GM21528 (cell line): Measurements from ENCODE around the gene YAE1.
"Not testable (repeated sequence)": the region's sequence is repeated elsewhere in the genome, so short reads cannot be mapped to it uniquely, and the experiment has no call there.

Experiments used
- ATAC-seq: cut with Tn5 transposase; IDR thresholded peaks from one replicate; pipeline ENCODE4 v1.9.1; 2021; ENCODE audit warnings: mild to moderate bottlenecking, moderate library complexity; ENCODE audit not compliant: unreplicated experiment, low FRiP score

Gene YAE1

GRCh38 chr7:39566023-39566921, at the start of gene YAE1:
YAE1 (plus strand) TSS chr7:39566404; CDS start chr7:39566419, 15 bp downstream.
- peak; percentile 99 for ATAC-seq

GRCh38 chr7:39516498-39516897, 49.7 kb upstream of the YAE1 start:
- no peak for ATAC-seq

- no peak for ATAC-seq
Observed at GRCh38 chr7:39517240-39517639, 49.0 kb upstream of the YAE1 start.

GRCh38 chr7:39525926-39526325, 40.3 kb upstream of the YAE1 start:
- ATAC-seq, result no peak

- no peak for ATAC-seq
Observed at GRCh38 chr7:39526666-39527065, 39.5 kb upstream of the YAE1 start.

- no peak for ATAC-seq
Observed at GRCh38 chr7:39527296-39527695, 38.9 kb upstream of the YAE1 start.

GRCh38 chr7:39527951-39528350, 38.3 kb upstream of the YAE1 start:
- no peak for ATAC-seq

GRCh38 chr7:39528849-39529248, 37.4 kb upstream of the YAE1 start:
- no peak for ATAC-seq

- no peak for ATAC-seq
Observed at GRCh38 chr7:39529582-39529981, 36.6 kb upstream of the YAE1 start.

- no peak for ATAC-seq
Observed at GRCh38 chr7:39530971-39531370, 35.2 kb upstream of the YAE1 start.

- no peak for ATAC-seq
Observed at GRCh38 chr7:39531818-39532217, 34.4 kb upstream of the YAE1 start.

- no peak for ATAC-seq
Observed at GRCh38 chr7:39532832-39533231, 33.4 kb upstream of the YAE1 start.

GRCh38 chr7:39534599-39534998, 31.6 kb upstream of the YAE1 start:
- ATAC-seq, result no peak

- ATAC-seq, result no peak
Observed at GRCh38 chr7:39535064-39535463, 31.1 kb upstream of the YAE1 start.

- no peak for ATAC-seq
Observed at GRCh38 chr7:39535720-39536119, 30.5 kb upstream of the YAE1 start.

- ATAC-seq, result no peak
Observed at GRCh38 chr7:39536951-39537350, 29.3 kb upstream of the YAE1 start.

- no peak for ATAC-seq
Observed at GRCh38 chr7:39539816-39540215, 26.4 kb upstream of the YAE1 start.

GRCh38 chr7:39540320-39540719, 25.9 kb upstream of the YAE1 start:
- no peak for ATAC-seq

GRCh38 chr7:39541511-39541910, 24.7 kb upstream of the YAE1 start:
- no peak for ATAC-seq

GRCh38 chr7:39544774-39545173, 21.4 kb upstream of the YAE1 start:
- not testable (repeated sequence) for ATAC-seq

GRCh38 chr7:39547336-39547735, 18.9 kb upstream of the YAE1 start:
- no peak for ATAC-seq

GRCh38 chr7:39550411-39550810, 15.8 kb upstream of the YAE1 start:
- ATAC-seq, result no peak
